ENCODE data around the gene GRB14. TPM values are rescaled to one million over a fixed set of nuclear protein-coding genes. Genes with fewer than 3 reads are reported as not detected.

GRB14 gene
- total RNA-seq, 1 experiment from 2014 or later, result not detected

DNA sequence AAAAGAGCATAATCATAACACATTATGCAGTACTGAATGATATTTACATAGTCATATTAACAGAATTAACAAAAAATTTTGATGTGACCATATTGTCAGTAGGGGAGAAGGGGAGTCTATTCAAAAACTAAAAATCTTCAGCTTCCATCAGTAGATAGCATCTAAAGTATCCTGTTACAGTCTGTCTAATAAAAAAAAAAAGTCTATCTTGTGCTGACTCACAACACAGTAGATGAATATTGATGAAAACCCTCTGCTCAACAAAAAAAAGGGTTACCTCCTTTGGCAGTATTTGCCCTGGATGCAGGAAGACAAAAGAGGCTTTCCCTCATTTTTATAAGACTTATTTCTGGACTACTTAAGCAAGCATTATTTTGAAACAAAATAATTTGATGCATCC, 27.3 kb downstream of the GRB14 start:
- H3K4me3 ChIP-seq, result no peak overlapping the region
- peaks cover 3% of the 10 kb centered on the region; the same call in 1 of the 2 replicates for H3K4me1 ChIP-seq
- no peaks in the 10 kb centered on the region for H3K9me3 ChIP-seq (replicated peaks)
- no peak for DNase-seq
- H3K27me3 ChIP-seq, result no peaks in the 10 kb centered on the region
- no peak overlapping the region for H3K27ac ChIP-seq
- H3K36me3 ChIP-seq, result no peaks in the 10 kb centered on the region

DNA sequence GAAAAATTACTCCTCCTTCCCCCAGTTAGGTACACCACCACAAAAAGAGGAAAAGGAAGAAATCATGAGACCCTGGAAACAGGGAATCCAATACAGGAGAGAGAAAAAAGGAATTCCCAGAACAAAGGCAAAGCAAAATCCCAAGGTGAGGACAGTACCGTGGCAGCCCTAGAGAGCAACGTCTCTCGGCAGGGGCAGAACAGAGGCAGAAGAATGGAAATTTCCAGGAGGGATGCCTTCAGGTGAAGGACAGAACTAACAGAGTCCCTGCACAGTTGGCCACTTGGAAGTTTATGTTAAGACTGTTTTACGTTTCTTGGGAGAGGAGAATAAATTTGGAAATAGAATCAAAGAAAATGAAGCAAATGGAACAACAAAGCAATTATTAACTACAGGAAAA, 27.7 kb downstream of the GRB14 start:
- no peak overlapping the region for H3K4me3 ChIP-seq
- H3K9me3 ChIP-seq (replicated peaks), result no peaks in the 10 kb centered on the region
- no peak overlapping the region for H3K27ac ChIP-seq
- no peaks in the 10 kb centered on the region for H3K36me3 ChIP-seq
- peaks cover 3% of the 10 kb centered on the region; the same call in 1 of the 2 replicates for H3K4me1 ChIP-seq
- no peaks in the 10 kb centered on the region for H3K27me3 ChIP-seq
- DNase-seq, result no peak

DNA sequence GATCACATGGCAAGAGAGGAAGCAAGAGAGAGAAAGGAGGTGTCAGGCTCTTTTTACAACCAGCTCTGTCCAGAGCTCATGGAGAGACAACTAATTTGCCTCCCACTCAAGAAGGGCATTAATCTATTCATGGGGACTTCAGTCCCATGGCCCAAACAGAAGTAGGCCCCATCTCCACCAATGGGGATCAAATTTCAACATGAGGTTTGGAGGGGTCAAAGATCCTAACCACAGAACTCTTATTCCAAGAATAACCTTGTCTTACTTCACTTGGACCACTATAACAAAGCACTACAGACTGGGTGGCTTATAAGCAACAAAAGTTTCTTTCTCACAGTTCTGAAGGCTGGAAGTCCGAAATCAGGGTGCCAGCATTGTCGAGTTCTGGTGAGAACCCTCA, 31.8 kb downstream of the GRB14 start:
- DNase-seq, result peak; percentile 5 to 46
- H3K4me3 ChIP-seq, result no peak overlapping the region
- no peaks in the 10 kb centered on the region for H3K27me3 ChIP-seq
- no peaks in the 10 kb centered on the region for H3K36me3 ChIP-seq
- no peaks in the 10 kb centered on the region for H3K9me3 ChIP-seq (replicated peaks)
- peaks cover 3% of the 10 kb centered on the region; the same call in 1 of the 2 replicates for H3K4me1 ChIP-seq
- no peak overlapping the region for H3K27ac ChIP-seq

DNA sequence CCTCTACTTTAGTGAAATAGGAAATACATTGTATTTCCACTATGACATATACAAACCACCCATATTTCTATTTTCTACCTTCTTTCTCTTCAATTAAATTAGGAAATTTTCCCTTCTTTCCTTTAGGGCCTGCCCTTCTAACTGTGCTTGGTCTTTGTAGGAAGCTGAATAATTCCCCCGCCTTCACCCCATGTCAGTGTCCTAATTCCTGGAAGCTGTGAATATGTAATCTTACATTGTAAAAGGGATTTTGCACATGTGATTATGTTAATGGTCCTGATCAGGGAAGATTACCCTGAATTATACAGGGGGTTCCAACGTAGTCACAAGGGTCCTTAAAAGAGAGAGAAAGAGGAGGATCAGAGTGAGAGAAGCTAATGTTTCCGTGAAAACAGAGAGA, 40.2 kb downstream of the GRB14 start:
- Histone ChIP-seq H3K27me3 (no peaks in the 10 kb centered on the region), H3K4me3 (no peak overlapping the region), H3K9me3 (replicated peaks) (no peaks in the 10 kb centered on the region), H3K27ac (no peak overlapping the region), H3K4me1 (no peaks in the 10 kb centered on the region), H3K36me3 (no peaks in the 10 kb centered on the region)
- no peak for DNase-seq

DNA sequence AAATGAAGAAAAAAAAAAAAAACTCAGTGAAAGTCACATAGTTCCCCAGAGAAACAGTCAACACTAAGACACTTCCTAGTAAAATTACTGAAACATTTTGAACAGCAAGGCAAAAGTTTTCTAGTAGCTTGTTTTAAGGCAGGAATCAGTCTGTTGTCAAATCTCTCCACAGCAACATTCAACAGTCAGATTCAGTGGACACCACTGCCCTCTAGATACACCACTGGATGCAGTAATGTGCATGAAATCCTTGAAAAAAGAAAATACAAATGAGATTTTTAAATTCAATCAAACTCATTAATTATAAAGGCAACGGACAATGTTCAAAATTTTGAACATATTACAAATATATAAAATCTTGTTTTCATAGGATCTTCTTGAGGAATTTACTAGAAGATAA, 46.4 kb downstream of the GRB14 start:
- Histone ChIP-seq H3K27me3 (no peaks in the 10 kb centered on the region), H3K4me1 (no peaks in the 10 kb centered on the region), H3K36me3 (no peaks in the 10 kb centered on the region), H3K27ac (no peak overlapping the region), H3K9me3 (replicated peaks) (no peaks in the 10 kb centered on the region), H3K4me3 (no peak overlapping the region)
- no peak for DNase-seq

DNA sequence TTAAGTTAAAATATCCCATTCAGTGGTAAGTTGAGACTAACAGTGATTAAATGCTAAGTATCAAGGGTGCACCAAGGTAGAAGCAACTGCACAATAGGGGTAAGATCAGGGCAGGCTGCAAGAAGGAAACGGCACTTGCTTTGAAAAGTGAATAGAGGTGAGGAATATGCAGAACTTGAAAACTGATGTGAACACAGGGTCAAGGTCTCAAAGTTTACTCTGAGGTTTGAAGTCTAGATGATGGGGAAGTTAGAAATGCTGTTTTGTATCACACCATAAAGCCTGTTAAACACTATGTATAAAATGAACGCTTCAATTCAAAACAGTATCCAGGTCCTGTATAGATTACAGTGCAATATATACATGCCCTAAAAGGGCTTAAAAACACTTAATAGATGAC, 50.8 kb downstream of the GRB14 start:
- Histone ChIP-seq H3K4me1 (no peaks in the 10 kb centered on the region), H3K36me3 (no peaks in the 10 kb centered on the region), H3K27ac (no peak overlapping the region), H3K27me3 (no peaks in the 10 kb centered on the region), H3K4me3 (no peak overlapping the region), H3K9me3 (replicated peaks) (no peaks in the 10 kb centered on the region)
- DNase-seq, result no peak

DNA sequence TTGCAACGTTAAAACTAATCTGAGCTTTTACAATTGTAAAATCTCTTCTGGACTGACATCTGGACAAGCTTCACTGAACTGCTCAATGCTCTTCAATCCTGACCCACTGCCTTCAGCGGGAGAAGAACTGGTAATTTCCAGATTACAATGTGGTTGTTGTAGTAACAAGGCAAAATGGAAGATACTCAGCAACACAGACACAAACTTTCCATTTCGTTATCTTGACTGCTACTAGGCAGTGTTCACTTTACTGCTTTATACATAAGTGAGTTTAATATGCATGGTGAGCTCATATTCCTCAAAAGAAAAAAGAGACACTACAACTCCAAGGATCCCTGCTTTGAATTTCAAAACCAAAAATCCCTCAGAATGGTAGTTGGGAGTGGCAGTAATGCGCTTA, 51.9 kb downstream of the GRB14 start:
- H3K4me1 ChIP-seq, result no peaks in the 10 kb centered on the region
- H3K4me3 ChIP-seq, result no peak overlapping the region
- no peaks in the 10 kb centered on the region for H3K9me3 ChIP-seq (replicated peaks)
- DNase-seq, result no peak
- H3K27ac ChIP-seq, result no peak overlapping the region
- no peaks in the 10 kb centered on the region for H3K36me3 ChIP-seq
- H3K27me3 ChIP-seq, result no peaks in the 10 kb centered on the region

DNA sequence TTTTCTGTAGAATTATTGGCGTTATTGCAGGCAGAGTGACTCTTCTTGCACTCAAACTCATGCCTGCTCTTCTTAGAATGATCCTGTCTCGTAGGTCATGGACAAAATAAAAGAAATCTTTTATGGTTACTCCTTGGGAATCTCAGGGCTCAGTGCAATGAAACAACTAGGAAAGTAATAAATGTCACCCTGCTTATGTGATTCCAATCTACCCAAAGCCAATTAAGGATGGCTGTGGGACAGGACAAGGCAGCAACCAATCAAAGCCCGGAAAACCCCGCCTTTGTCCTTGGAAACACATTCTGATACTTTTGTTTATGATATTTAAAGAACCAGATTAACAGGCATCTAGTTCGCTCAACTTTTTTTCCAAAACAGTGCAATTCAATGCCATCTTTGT, 53.0 kb downstream of the GRB14 start:
- Histone ChIP-seq H3K4me1 (no peaks in the 10 kb centered on the region), H3K27ac (no peak overlapping the region), H3K27me3 (no peaks in the 10 kb centered on the region), H3K4me3 (no peak overlapping the region), H3K9me3 (replicated peaks) (no peaks in the 10 kb centered on the region), H3K36me3 (no peaks in the 10 kb centered on the region)
- DNase-seq, result peak in 1 of 2 experiments; percentile 10

DNA sequence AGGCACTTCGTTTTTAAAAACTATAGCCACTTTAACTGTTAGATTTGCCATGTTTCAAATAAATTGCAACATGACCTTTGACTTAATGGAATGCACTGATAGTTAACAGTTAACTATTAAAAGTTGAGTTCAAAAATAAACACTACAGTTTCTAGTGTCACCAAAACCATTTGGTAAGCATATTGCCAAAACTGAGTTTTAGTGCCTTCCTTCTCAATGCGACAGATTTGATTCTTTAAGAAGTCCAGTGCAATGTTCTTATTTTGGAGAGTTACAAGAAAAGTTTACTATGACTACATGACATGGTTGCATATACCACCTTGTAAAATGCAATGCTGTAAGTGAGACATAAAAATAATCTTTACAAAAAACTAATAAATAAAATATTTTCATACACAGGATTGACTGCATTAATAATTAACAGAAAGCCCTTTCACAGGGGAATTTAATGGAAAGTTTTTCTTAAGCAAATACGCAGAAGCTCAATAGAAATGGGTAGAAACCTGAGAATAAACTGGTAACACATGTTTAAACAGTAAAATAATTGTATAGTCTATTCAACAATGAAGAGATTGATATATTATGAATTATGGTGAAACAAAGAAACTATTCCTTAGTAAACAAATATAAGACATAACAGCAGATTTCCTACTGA, 53.8 kb downstream of the GRB14 start:
- Histone ChIP-seq H3K9me3 (replicated peaks) (no peaks in the 10 kb centered on the region), H3K4me3 (no peak overlapping the region), H3K36me3 (no peaks in the 10 kb centered on the region), H3K27me3 (no peaks in the 10 kb centered on the region), H3K4me1 (no peaks in the 10 kb centered on the region), H3K27ac (no peak overlapping the region)
- DNase-seq, result no peak

DNA sequence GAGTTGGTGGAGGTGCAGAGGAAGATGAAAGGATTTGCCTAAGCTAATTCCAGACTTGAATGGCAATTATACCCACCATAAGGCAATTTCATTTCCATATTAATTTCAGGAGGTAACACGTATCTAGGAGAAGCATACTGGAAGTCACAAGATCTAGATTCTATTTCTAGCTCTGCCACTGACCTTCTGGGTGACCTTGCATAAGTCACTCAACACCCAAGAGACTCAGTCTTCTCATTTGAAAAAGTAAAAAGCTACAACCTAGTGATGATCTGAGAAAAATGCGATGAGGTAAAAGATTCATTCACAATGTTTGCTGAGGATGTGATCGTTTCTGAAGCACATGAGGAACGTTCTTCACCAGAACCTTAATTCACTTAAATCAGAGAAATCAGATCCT, 55.9 kb downstream of the GRB14 start:
- no peak for DNase-seq
- Histone ChIP-seq H3K4me3 (no peak overlapping the region), H3K36me3 (no peaks in the 10 kb centered on the region), H3K27ac (no peak overlapping the region), H3K27me3 (no peaks in the 10 kb centered on the region), H3K4me1 (no peaks in the 10 kb centered on the region), H3K9me3 (replicated peaks) (no peaks in the 10 kb centered on the region)

DNA sequence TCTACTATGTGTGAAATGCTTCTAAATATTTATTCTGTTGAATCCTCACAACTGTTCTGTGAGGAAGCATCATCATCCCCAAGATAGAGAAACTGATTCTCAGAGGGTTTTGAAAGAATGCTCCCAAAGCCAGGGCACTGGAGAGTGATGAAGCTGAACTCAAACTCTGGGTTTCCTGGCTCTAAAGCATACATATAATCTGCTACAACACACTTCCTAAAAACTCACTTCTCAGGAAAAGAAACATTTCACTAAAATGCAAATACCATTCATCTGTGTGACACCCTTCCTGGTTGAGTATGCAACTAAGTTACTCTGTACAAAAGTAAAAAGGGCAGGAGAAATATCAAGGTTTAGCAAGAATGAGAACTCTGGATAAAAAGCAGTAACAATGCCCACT, 58.6 kb downstream of the GRB14 start:
- H3K9me3 ChIP-seq (replicated peaks), result no peaks in the 10 kb centered on the region
- no peaks in the 10 kb centered on the region for H3K27me3 ChIP-seq

DNA sequence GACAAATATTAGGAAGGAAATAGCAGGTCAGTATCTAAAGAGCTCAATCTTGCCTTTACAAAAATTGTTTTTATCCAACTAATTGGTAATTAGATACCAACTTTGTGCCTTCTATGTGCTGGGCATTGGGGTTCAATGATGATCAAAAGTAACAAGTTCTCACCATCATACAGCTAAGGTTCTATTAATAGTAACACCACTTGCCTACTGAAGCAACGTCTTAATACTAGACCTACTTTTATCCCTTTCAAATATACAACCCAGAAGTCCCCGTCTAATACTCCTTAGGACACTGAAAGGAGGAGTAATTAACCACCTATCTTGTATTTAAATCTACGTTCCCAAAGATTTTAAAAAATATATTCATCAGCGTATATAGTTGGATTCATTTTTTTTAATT, 59.3 kb downstream of the GRB14 start:
- Histone ChIP-seq H3K4me1 (no peaks in the 10 kb centered on the region), H3K36me3 (no peaks in the 10 kb centered on the region), H3K9me3 (replicated peaks) (no peaks in the 10 kb centered on the region), H3K27ac (no peak overlapping the region), H3K27me3 (no peaks in the 10 kb centered on the region), H3K4me3 (no peak overlapping the region)
- no peak for DNase-seq

More for the DNA sequence above, 58.6 kb downstream of the GRB14 start:
- Histone ChIP-seq H3K27ac (no peak overlapping the region), H3K4me1 (no peaks in the 10 kb centered on the region), H3K4me3 (no peak overlapping the region), H3K36me3 (no peaks in the 10 kb centered on the region)
- DNase-seq, result no peak

DNA sequence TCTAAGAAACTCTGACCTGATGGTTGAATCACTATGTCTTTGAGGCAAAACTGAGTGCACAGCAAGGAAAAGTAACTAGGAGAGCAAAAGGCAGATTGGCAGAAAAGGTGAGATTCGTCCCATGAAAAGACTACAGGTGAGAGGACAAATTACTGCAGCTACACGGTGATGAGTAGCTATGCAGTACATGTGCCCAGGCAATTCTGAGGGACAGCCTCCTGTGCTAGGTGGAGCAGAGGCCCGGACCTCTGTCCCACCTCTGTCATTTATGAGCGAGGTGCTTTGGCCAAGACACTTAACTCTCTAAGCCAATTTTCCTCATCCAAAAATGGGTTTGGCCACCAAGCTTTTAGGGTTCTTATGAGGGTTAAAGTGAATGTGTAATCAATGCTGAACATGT, 59.9 kb downstream of the GRB14 start:
- Histone ChIP-seq H3K4me3 (no peak overlapping the region), H3K9me3 (replicated peaks) (no peaks in the 10 kb centered on the region), H3K4me1 (no peaks in the 10 kb centered on the region), H3K36me3 (no peaks in the 10 kb centered on the region), H3K27me3 (no peaks in the 10 kb centered on the region), H3K27ac (no peak overlapping the region)
- no peak for DNase-seq

DNA sequence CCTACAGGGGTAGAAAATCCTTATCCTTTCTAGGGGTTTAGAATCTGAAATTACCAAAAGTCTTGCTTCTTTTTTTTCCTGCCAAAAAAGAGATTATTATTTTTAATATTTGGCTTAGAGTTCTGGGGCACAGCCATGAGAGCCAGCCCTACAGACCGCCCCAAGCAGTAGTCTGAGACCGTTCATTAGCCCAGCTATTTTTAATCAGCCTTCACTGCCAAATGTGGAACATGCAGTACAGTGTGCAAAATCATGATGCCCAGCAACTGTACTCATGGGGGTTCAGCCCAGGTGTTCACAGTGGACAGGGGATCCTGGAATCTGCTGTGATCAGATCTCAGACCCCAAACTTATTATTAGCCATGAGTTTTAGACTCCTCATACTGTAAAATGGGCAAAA, 60.4 kb downstream of the GRB14 start:
- Histone ChIP-seq H3K36me3 (no peaks in the 10 kb centered on the region), H3K4me3 (no peak overlapping the region), H3K4me1 (no peaks in the 10 kb centered on the region), H3K27ac (no peak overlapping the region), H3K9me3 (replicated peaks) (no peaks in the 10 kb centered on the region), H3K27me3 (no peaks in the 10 kb centered on the region)
- no peak for DNase-seq

DNA sequence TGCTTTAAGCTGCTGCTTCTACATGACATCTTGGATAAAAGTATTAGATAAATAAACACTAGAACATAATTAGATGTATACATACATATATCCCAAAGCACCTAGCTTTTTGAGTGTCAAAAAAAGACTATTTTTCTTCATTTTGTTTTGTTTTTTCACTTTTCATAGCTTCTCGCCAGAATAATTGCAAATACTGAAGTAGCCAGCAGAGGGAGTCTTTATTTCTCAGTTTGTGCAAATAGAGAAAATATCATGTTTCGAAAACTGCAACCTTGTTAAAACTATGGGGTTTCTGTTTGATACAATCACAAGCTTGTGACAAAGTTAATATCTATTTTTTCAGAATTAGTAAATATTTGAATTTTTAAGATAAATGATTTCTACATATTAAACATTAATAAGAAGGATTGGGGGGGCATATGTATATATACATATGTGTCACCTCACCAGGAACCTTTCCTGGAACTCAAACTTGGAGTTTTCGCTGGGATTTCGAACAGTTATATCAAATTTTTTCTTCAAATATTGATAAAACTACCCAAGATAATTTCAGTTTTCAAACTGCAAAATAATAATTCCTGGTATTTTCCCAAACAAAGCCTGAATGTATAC, 61.0 kb downstream of the GRB14 start:
- no peak overlapping the region for H3K4me3 ChIP-seq
- H3K4me1 ChIP-seq, result no peaks in the 10 kb centered on the region
- no peaks in the 10 kb centered on the region for H3K27me3 ChIP-seq
- peak in 1 of 2 experiments; percentile 48 for DNase-seq
- no peak overlapping the region for H3K27ac ChIP-seq
- no peaks in the 10 kb centered on the region for H3K9me3 ChIP-seq (replicated peaks)
- H3K36me3 ChIP-seq, result no peaks in the 10 kb centered on the region

DNA sequence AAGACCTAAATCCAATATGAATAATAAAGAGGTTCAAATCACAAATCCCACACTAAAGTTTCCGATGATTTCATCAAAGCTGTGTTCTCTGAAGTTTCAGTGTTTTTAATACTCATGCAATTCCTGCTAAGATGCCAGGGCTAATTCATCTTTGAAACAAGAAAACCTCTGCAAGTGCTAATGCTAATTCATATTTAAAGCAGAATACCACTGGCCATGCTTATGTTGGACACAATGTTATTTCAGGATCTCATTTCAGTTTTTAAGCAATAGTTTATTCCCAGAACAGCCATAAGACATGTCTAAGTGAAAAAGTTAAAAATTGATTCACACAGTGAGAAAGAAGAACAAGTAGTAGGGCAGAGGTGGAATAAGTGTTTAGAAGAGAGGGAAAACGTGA, 62.8 kb downstream of the GRB14 start:
- DNase-seq, result no peak
- Histone ChIP-seq H3K36me3 (no peaks in the 10 kb centered on the region), H3K27ac (no peak overlapping the region), H3K4me3 (no peak overlapping the region), H3K27me3 (no peaks in the 10 kb centered on the region), H3K4me1 (no peaks in the 10 kb centered on the region), H3K9me3 (replicated peaks) (no peaks in the 10 kb centered on the region)

Data from SJCRH30 (cell line).